Lower lobe of right lung (tissue), 2 donors: ENCODE measurements around the gene CHERP. TPM values are rescaled to one million over a fixed set of nuclear protein-coding genes. Genes with fewer than 3 reads are reported as not detected.

ENCODE experiments used
- ATAC-seq, 2 donors: fragments of 200-7000 bp; cut with Tn5 transposase; one replicate each; pipeline ENCODE4 v1.9.1; 2020 to 2022; ENCODE audit warnings: mild to moderate bottlenecking in 2 of 2, moderate library complexity in 2 of 2
- DNase-seq: peaks from one replicate; pipeline ENCODE4 v3.0.0-alpha.2; 2020
- H3K27ac ChIP-seq: fragments of 200-600 bp; one replicate; pipeline ENCODE4 v1.8.0; 2022
- H3K27me3 ChIP-seq: fragments of 200-600 bp; one replicate; pipeline ENCODE4 v1.8.0; 2022; ENCODE audit warnings: low read depth
- H3K36me3 ChIP-seq: fragments of 200-600 bp; one replicate; pipeline ENCODE4 v1.8.0; 2022; ENCODE audit warnings: mild to moderate bottlenecking
- H3K4me1 ChIP-seq: fragments of 200-600 bp; one replicate; pipeline ENCODE4 v1.8.0; 2022
- H3K4me3 ChIP-seq: fragments of 200-600 bp; one replicate; pipeline ENCODE4 v1.8.0; 2022; ENCODE audit warnings: mild to moderate bottlenecking
- H3K9me3 ChIP-seq: fragments of 200-600 bp; one replicate; pipeline ENCODE4 v1.8.0; 2022
- CTCF ChIP-seq: fragments of 200-600 bp; IDR thresholded peaks from one replicate; pipeline ENCODE4 v1.8.0; 2022; ENCODE audit warnings: antibody characterized with exemption, mild to moderate bottlenecking
- intact Hi-C: fragments of 100-400 bp; cut with DNase I; formaldehyde crosslinking; loops from one replicate; pipeline ENCODE4 v1.11.0; 2022
- total RNA-seq: library from RNA; stranded (reverse); fragmentation: NEBNext Ultra II Directional; extraction: Animal tissue kit (Norgen Biotek cat#: 25700); gene quantifications from one replicate; pipeline ENCODE4 v1.2.1, GENCODE V29; 2021
- donor health status: DM: no; HTN: yes; CAD: no; lungs with severe emphysema.

The CHERP gene
- total RNA-seq, 1 donor from 2014 or later: 35.4 TPM

GRCh38 chr19:16575282-16575681 lies 33.0 kb upstream of the CHERP start:
- no peak overlapping the region for H3K4me3 ChIP-seq
- no peak overlapping the region for H3K27ac ChIP-seq
- peaks cover 60% of the 10 kb centered on the region for H3K36me3 ChIP-seq
- no peaks in the 10 kb centered on the region for H3K27me3 ChIP-seq
- H3K9me3 ChIP-seq: no peaks in the 10 kb centered on the region
- intact Hi-C loops: no loop called here
- peaks cover 47% of the 10 kb centered on the region for H3K4me1 ChIP-seq
- DNase-seq (no peak), ATAC-seq (no peak)
- TF ChIP-seq CTCF: no peak

- no peak overlapping the region for H3K27ac ChIP-seq
- H3K27me3 ChIP-seq: no peaks in the 10 kb centered on the region
- H3K9me3 ChIP-seq: no peaks in the 10 kb centered on the region
- no peak for ATAC-seq
- no peak for TF ChIP-seq CTCF
- peaks cover 45% of the 10 kb centered on the region for H3K4me1 ChIP-seq
- H3K4me3 ChIP-seq: peak overlapping the region; percentile 73
- no peak for DNase-seq
- intact Hi-C loops: no loop called here
- H3K36me3 ChIP-seq: peaks cover 60% of the 10 kb centered on the region
Observed at GRCh38 chr19:16573925-16574324, 31.7 kb upstream of the CHERP start.

- TF ChIP-seq CTCF: no peak
- H3K4me1 ChIP-seq: peaks cover 51% of the 10 kb centered on the region
- ATAC-seq: no peak
- no peaks in the 10 kb centered on the region for H3K9me3 ChIP-seq
- H3K4me3 ChIP-seq: peak overlapping the region; percentile 73
- intact Hi-C loops: no loop called here
- no peaks in the 10 kb centered on the region for H3K27me3 ChIP-seq
- H3K27ac ChIP-seq: peak overlapping the region; percentile 89
- peaks cover 60% of the 10 kb centered on the region for H3K36me3 ChIP-seq
- DNase-seq: peak; percentile 25
Observed at GRCh38 chr19:16573296-16573695, 31.1 kb upstream of the CHERP start.

GRCh38 chr19:16572332-16573211 lies 30.3 kb upstream of the CHERP start, which contains the start of gene SLC35E1:
Gene SLC35E1, minus strand, starts transcription at chr19:16572415. Its CDS starts 51 bp downstream, at chr19:16572364.
- DNase-seq (peak; percentile 97), ATAC-seq (peak; percentile 93 to 95)
- intact Hi-C loops: no loop called here
- peaks cover 60% of the 10 kb centered on the region for H3K36me3 ChIP-seq
- H3K27me3 ChIP-seq: no peaks in the 10 kb centered on the region
- no peak for TF ChIP-seq CTCF
- H3K4me3 ChIP-seq: peak within 1 kb of the TSS; percentile 73
- no peaks in the 10 kb centered on the region for H3K9me3 ChIP-seq
- H3K27ac ChIP-seq: peak within 1 kb of the TSS; percentile 89
- peaks cover 52% of the 10 kb centered on the region for H3K4me1 ChIP-seq

GRCh38 chr19:16571822-16572331 lies 29.6 kb upstream of the CHERP start:
- TF ChIP-seq CTCF: no peak
- Histone ChIP-seq H3K4me3 (peak overlapping the region; percentile 73), H3K27me3 (no peaks in the 10 kb centered on the region), H3K4me1 (peaks cover 53% of the 10 kb centered on the region), H3K36me3 (peaks cover 60% of the 10 kb centered on the region), H3K9me3 (no peaks in the 10 kb centered on the region), H3K27ac (peak overlapping the region; percentile 88)
- peak; percentile 71 for DNase-seq
- intact Hi-C loops: no loop called here
- no peak for ATAC-seq
